ENCODE measurements around the gene SFMBT1.

DNA sequence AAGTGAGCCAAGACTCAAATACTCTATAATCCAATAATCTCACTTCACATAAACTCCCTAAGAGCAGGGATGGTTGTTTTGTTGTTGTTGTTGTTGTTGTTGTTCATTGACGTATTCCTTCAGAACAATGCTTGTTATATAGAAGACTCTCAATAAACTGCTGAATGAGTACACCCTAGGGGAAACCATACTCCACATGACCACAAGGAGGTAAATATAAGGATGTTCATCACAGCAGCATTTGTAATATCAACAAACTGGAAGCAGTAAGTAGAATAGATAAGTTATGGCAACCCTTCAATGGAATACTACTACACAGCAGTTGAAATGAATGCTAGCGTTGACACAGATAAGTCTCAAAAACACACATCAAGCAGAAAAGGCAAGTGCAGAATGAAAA lies 86.1 kb downstream of the SFMBT1 start:
- TF ChIP-seq EZH2 (IDR thresholded peaks at IDR 0.05; ENCODE audit: insufficient read depth, low read length): no peak
- TF ChIP-seq, protein P1, sequence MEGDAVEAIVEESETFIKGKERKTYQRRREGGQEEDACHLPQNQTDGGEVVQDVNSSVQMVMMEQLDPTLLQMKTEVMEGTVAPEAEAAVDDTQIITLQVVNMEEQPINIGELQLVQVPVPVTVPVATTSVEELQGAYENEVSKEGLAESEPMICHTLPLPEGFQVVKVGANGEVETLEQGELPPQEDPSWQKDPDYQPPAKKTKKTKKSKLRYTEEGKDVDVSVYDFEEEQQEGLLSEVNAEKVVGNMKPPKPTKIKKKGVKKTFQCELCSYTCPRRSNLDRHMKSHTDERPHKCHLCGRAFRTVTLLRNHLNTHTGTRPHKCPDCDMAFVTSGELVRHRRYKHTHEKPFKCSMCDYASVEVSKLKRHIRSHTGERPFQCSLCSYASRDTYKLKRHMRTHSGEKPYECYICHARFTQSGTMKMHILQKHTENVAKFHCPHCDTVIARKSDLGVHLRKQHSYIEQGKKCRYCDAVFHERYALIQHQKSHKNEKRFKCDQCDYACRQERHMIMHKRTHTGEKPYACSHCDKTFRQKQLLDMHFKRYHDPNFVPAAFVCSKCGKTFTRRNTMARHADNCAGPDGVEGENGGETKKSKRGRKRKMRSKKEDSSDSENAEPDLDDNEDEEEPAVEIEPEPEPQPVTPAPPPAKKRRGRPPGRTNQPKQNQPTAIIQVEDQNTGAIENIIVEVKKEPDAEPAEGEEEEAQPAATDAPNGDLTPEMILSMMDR (IDR thresholded peaks at IDR 0.05; ENCODE audit: insufficient read depth, low read depth, low read length): no peak
